Measurements from ENCODE around the gene ADAMTS1.

ADAMTS1 gene

DNA sequence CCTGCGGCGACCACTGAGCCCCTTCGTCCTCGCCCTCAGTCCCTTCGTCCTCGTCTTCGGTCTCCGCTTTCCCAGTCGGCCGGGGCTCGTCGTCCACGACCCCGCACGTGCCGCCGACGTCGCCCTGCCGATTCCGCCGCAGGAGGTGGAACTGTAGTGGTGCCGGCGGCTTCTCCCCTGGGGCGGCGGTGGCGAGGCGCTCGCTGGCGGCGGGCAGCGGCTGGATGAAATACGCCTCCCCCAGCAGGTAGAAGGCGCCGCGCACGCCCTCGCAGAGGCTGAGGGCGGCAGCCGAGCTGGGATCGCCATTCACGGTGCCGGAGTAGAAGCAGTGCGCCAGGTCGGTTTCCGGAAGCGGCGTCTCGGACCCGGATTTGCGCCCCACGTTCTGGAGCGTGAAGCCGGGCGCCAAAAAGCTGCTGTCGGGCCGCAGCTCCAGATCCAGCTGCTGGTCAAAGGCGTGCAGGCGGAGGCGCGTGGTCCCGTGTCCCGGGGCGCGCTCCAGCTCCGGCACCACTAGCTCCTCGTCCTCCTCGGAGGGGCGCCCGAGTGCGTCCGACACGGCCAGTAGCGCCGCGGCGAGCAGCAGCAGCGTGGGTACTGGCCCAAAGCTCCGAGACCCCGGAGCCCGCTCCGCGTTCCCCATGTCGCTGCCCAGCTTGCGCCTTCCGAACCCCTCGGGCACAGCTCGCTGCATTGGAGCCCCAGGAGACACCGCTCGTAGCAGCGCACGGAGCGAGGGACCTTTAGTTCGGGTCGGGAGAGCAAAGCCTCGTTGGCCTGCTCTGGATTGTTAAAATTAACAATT lies 747 bp downstream of the ADAMTS1 start:
- DNase-seq (ENCODE audit: low read depth, low spot score): no peak

DNA sequence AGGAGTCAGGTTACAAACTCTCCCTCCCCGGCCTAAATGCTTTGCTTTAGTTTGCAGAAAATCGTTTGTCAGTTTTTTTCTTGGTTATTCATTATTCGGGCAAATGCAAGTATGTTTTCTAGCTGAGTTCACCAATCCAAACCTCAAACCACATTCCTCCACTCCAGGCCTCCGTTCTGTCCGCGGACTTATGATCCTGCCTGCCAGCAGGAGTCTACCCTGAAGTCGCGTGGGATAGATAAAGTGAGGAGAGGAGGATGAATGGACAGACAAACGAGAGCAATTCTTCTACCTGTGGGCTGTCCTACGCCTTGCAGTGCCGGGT lies 1.3 kb downstream of the ADAMTS1 start:
- no peak for DNase-seq (ENCODE audit: low read depth, low spot score)

GRCh38 chr21:26842974-26843932 lies 2.0 kb downstream of the ADAMTS1 start:
- DNase-seq (ENCODE audit: low read depth, low spot score): no peak

- DNase-seq (ENCODE audit: low read depth, low spot score): no peak
These were observed 2.9 kb downstream of the ADAMTS1 start for GRCh38 chr21:26842300-26842699.

DNA sequence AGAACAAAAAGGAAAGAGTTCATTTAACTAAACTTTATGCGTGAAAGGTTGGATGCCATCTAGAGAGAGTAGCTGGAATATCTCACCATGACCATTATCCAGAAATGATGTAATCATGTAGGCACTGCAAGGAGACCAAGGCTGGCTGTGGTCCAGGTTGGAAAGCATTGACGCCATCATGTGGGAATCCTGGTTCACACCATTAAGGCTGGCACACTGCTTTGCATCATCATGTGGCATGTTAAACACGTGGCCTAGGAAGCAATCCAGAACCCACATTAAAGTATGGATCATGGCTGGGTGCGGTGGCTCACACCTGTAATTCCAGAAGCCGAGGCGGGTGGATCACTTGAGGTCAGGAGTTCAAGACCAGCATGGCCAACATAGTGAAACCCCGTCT lies 4.3 kb downstream of the ADAMTS1 start:
- no peak for DNase-seq (ENCODE audit: low read depth, low spot score)

DNA sequence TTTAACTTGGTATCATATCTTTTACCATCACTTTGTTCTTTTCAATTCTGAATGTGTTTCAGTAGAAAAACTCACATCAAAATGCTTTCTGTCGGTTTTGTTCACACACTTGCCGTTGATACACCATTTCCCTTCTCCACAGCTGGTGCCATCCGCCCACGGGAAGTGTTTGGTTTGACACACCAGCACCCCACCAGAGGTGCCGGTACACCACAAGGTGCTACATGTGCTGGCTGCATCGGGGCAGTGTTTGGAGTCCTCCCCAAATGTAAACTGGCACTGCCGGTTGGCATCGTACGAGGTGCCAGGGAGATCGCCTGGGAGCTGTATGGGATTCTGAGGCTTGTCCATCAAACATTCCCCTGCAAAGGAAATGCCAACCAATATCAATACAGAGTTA lies 5.0 kb downstream of the ADAMTS1 start:
- DNase-seq (ENCODE audit: low read depth, low spot score): no peak

GRCh38 chr21:26837539-26837938 lies 7.7 kb downstream of the ADAMTS1 start:
- no peak for DNase-seq (ENCODE audit: low read depth, low spot score)

GRCh38 chr21:26836528-26836927 lies 8.7 kb downstream of the ADAMTS1 start:
- DNase-seq (ENCODE audit: low read depth, low spot score): no peak

DNA sequence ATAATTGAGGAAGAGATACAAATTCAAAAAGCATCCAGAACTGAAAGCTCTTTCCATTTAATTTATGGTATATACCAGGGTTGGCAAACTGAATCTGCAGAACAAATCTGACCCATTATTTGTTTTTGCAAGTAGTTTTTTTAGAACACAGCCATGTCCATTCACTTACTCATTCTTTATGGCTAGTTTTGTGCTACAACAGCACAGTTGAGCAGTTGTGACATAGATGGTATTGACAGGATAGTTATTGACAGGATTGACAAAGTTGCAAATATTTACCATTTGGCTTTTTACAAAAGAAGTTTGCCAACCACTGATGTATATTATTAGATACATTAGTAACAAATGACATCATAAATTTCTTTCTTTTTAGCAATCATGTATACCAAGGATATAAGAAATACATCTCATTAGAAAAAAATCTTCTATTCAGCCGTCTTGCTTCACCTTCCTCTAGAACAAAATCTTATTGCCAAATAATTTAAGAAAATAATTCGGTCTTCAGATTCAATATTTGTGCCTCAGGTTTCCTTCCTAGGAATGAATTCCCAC lies 9.4 kb downstream of the ADAMTS1 start:
- no peak for DNase-seq (ENCODE audit: low read depth, low spot score)

DNA sequence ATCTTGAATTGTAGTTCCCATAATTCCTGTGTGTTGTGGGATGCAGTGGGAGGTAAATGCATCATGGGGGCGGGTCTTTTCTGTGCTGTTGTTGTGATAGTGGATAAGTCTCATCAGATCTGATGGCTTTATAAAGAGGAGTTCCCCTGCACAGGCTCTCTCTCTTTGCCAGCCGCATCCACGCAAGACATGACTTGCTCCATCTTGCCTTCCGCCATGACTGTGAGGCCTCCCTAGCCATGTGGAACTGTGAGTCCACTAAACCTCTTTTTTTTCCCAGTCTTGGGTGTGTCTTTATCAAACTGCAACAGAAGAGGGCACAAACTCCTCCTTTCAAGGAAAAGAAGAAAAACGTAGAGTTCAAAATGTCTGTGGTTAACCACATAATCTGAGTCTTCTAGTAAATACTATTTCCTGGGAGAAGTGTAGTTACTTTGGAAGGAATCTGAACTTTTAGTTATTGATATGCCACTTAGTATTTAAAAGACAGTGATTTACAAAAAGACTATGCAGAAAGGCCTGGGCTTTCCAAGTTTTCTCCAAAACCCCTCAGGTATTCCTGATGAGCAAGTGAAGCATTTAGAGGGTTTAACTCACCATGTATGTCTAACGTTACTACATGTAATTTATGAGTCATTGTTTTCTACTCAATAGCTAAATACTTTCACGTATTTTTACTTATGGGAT lies 10.0 kb downstream of the ADAMTS1 start:
- DNase-seq (ENCODE audit: low read depth, low spot score): no peak

- DNase-seq (ENCODE audit: low read depth, low spot score): no peak
These were observed 10.9 kb downstream of the ADAMTS1 start for GRCh38 chr21:26834181-26834905.

DNA sequence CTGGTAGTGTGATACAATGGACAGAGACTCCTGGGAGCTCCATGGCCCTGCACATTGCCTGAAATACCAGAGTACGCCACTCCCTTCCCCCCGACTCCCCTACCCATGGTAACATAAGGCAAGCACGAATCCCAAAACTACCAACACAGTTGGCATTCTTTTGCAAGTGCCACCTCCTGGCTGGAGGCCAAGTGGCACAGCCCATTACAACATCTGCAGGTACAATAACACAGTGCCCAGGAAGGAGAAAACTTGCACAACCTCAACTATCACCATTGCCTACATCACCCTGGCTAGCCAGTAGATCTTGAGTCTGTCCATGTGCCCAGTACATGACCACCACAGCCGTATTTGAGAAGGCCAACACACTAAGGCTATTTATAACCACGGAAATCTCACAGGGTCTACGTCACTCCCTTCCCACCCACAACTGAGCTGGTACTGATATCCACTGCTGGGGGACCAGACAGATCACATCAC lies 11.7 kb downstream of the ADAMTS1 start:
- DNase-seq (ENCODE audit: low read depth, low spot score): no peak

- no peak for DNase-seq (ENCODE audit: low read depth, low spot score)
These were observed 12.2 kb downstream of the ADAMTS1 start for GRCh38 chr21:26833011-26833410.

DNA sequence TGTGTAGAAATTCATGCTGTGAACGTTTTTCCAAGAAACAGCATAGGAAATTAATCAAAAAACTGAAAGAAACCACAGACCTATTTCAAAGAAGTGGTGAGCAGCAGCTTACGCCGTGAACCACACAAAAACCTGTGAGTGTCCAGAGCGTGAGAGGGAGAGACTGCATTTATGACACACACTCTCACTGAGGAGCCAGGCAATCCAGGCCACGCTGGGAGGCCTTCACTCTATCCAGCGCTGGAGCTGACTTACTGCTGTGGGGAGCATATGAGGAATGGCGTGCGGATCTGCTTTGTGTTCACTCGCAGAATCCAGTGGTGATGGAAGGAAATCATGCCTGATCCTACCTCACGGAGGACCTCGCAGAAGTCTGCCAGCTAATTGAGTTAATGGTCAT lies 12.7 kb downstream of the ADAMTS1 start:
- no peak for DNase-seq (ENCODE audit: low read depth, low spot score)

DNA sequence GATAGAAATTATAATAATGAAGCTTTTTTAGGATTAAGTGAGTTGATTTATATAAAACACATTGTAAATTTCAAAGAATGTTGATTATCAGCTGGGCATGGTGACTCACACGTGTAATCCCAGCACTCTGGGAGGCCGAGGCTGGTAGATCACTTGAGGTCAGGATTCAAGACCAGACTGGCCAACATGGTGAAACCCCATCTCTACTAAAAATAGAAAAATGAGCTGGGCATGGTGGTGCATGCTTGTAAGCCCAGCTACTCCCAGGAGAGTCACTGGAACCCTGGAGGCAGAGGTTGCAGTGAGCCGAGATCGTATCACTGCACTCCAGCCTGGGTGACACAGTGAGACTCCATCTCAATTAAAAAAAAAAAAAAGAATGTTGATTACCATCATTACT lies 18.4 kb downstream of the ADAMTS1 start:
- no peak for DNase-seq (ENCODE audit: low read depth, low spot score)

GRCh38 chr21:26820509-26820908 lies 24.7 kb downstream of the ADAMTS1 start:
- DNase-seq (ENCODE audit: low read depth, low spot score): no peak

DNA sequence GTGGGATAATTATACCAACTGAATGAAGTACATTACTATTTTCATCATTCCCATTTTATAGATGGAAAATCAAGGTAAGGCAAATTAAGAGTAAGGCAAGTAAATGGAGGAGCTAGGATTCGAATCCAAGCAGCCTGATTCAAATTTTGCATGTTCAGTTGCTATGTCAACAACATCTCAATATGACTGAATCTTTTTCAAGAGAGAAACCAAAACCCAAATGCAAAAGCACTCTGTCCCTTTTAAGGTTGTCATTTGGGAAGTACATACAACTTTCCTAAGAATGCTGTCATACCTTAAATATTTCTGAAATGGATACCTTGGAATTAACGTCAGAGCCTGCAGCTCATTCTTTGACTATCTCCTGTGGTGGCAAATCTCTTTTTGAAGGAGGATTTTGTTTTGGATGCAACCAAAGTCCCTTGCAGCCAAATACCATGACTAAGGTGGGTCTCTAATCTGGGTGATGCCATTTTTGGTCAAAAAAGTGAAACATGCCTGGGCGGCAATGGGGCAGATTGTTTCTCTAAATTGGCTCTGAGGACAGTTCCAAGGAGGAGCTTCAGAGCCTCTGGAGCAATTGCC lies 25.4 kb downstream of the ADAMTS1 start:
- no peak for DNase-seq (ENCODE audit: low read depth, low spot score)

GRCh38 chr21:26818906-26819305 lies 26.3 kb downstream of the ADAMTS1 start:
- no peak for DNase-seq (ENCODE audit: low read depth, low spot score)

DNA sequence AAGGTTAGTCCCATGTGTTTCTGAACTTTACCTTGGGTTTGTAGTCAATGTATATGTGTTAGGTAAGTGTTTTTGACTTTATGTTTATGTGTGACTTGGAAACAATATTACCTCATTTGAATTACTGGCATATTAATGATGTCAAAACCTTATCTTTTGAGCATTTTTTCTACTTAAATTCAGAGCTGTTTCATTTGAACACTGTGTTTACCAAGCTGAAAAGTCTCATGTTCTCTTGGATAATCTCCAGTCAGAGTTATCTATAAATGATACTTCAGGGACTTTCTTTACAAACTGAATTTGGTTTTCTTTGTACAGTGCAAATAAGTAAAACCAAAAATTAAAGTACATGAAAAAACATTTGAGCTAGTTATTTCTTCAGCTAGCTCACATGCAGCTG lies 30.0 kb downstream of the ADAMTS1 start:
- no peak for DNase-seq (ENCODE audit: low read depth, low spot score)

DNA sequence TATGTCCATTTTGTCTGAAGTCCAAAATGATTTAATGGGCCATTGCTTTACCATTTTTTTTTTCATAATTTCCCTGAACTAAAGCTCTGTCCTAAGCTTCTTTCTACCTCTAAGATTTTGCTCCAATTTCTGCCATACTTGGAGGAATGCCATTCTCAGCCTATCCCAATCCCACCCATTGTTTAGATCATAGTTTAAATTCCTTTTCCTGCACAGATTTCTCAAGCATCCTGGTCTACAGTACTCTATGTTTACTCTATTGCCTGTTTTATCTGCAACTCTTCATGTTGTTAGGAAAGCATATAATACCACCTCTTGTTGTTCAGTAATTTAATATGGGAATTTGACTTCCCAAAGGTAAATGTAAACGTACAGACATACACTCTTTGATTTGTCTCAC lies 30.8 kb downstream of the ADAMTS1 start:
- no peak for DNase-seq (ENCODE audit: low read depth, low spot score)
